ENCODE data around the gene SLC38A8.

- TF ChIP-seq CTCF (IDR thresholded peaks at IDR 0.05) = no peak
- TF ChIP-seq POLR2AphosphoS5 (IDR thresholded peaks at IDR 0.05) = no peak
- TF ChIP-seq POLR2A (IDR thresholded peaks at IDR 0.05) = no peak
These were observed 5.0 kb upstream of the SLC38A8 start for GRCh38 chr16:84047626-84048025.
